Mucosa of descending colon (tissue), 3 donors: Measurements from ENCODE around the gene OLR1. TPM values are rescaled to one million over a fixed set of nuclear protein-coding genes. Genes with fewer than 3 reads are reported as not detected.

Experiments
- ATAC-seq: fragments of 200-7000 bp; cut with Tn5 transposase; one replicate; pipeline ENCODE4 v1.9.1; 2020; ENCODE audit warnings: mild to moderate bottlenecking, moderate library complexity
- DNase-seq, 3 donors: peaks; one replicate each; pipeline ENCODE4 v3.0.0-alpha.2; 2020
- H3K36me3 ChIP-seq: fragments of 200-600 bp; one replicate; pipeline ENCODE4 v1.8.0; 2021; ENCODE audit warnings: low read depth, mild to moderate bottlenecking
- H3K4me1 ChIP-seq: fragments of 200-600 bp; one replicate; pipeline ENCODE4 v1.8.0; 2021; ENCODE audit warnings: low read depth, mild to moderate bottlenecking
- H3K4me3 ChIP-seq: fragments of 200-600 bp; one replicate; pipeline ENCODE4 v1.8.0; 2021; ENCODE audit warnings: mild to moderate bottlenecking
- H3K9me3 ChIP-seq: fragments of 200-600 bp; one replicate; pipeline ENCODE4 v1.8.0; 2021; ENCODE audit warnings: mild to moderate bottlenecking
- CTCF ChIP-seq: fragments of 200-600 bp; IDR thresholded peaks from one replicate; pipeline ENCODE4 v1.8.0; 2022; ENCODE audit warnings: antibody characterized with exemption, mild to moderate bottlenecking
- intact Hi-C, 2 donors: fragments of 100-400 bp; cut with DNase I in 1 of 2; cut with micrococcal nuclease in 1 of 2; formaldehyde crosslinking; loops; one replicate each; pipeline versions ENCODE4 v1.11.0 to v1.11.1; 2022; cut with DNase I, micrococcal nuclease
- total RNA-seq, 3 donors: library from RNA; stranded (reverse); fragmentation: NEBNext Ultra II Directional in 2 of 3; extraction: Animal tissue kit (Norgen Biotek cat#: 25700) in 2 of 3; gene quantifications; one replicate each; pipeline versions ENCODE4 v1.2.1 to v1.2.4, GENCODE V29; 2021 to 2023
- donor health status: DM: no; HTN: no; CAD: no; lungs with moderate emphysema.
- donor health status: DM: no; HTN: no; CAD: no.
- donor health status: DM: no; HTN: yes; CAD: no.

The OLR1 gene
- total RNA-seq, 3 donors from 2014 or later: 0.63 TPM; not detected in 2

GRCh38 chr12:10175846-10176636 lies 4.1 kb upstream of the OLR1 start:
- TF ChIP-seq CTCF: no peak
- Histone ChIP-seq H3K36me3 (no peaks in the 10 kb centered on the region), H3K4me3 (no peak overlapping the region), H3K9me3 (no peaks in the 10 kb centered on the region), H3K4me1 (peaks cover 7% of the 10 kb centered on the region)
- DNase-seq (peak in 1 of 3 donors; percentile 54), ATAC-seq (peak; percentile 99)
- intact Hi-C loops: no loop called here

GRCh38 chr12:10174986-10175614 lies 3.2 kb upstream of the OLR1 start:
- ATAC-seq (no peak), DNase-seq (no peak)
- no peaks in the 10 kb centered on the region for H3K36me3 ChIP-seq
- peaks cover 7% of the 10 kb centered on the region for H3K4me1 ChIP-seq
- no peaks in the 10 kb centered on the region for H3K9me3 ChIP-seq
- no peak overlapping the region for H3K4me3 ChIP-seq
- no peak for TF ChIP-seq CTCF
- intact Hi-C loops: no loop called here

GRCh38 chr12:10170216-10170615 lies 1.7 kb downstream of the OLR1 start:
- no peaks in the 10 kb centered on the region for H3K9me3 ChIP-seq
- no peak for ATAC-seq
- no peaks in the 10 kb centered on the region for H3K36me3 ChIP-seq
- intact Hi-C loops: no loop called here
- H3K4me1 ChIP-seq: peaks cover 3% of the 10 kb centered on the region
- no peak for DNase-seq
- no peak for TF ChIP-seq CTCF
- H3K4me3 ChIP-seq: no peak overlapping the region

DNA sequence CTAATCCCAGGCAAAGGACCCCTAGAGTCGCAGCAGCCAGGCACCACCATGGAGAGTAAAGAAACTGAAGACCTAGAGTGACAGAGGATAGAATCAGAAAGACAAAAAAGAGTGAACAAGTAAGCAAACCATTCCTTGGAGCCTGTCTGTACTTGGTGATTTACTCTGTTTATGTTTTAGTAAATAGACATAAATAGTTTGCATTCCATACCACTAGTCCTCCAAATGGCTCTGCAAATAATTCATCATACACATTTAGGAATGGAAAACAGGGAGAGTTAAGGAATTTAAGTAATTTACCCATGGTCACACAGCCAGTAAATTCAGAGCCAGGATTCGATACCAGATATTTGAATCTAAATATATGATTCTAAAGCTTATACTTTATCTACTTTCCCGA lies 2.8 kb downstream of the OLR1 start:
- Histone ChIP-seq H3K9me3 (no peaks in the 10 kb centered on the region), H3K4me1 (no peaks in the 10 kb centered on the region), H3K4me3 (no peak overlapping the region), H3K36me3 (no peaks in the 10 kb centered on the region)
- no peak for TF ChIP-seq CTCF
- DNase-seq (no peak), ATAC-seq (no peak)
- intact Hi-C loops: no loop called here

DNA sequence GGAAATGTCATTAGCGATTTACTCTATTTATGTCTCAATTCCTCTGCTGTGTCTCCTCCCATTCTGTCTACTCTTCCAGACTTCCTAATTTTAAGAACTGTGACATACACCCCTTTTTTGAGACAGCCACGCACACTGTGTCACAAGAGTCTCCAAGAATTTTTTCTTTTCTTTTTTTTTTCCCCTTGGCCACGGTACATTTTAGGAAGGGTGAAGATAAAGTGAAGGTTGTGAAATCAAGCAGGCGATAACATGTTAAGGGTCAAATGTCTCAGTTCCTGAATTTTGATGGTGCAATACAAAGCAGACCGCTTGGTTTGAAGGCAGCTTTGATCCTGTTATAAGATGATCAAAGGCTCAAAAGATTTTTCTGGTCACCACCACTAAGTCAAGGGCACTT lies 4.3 kb downstream of the OLR1 start:
- Histone ChIP-seq H3K36me3 (no peaks in the 10 kb centered on the region), H3K4me3 (no peak overlapping the region), H3K4me1 (no peaks in the 10 kb centered on the region), H3K9me3 (no peaks in the 10 kb centered on the region)
- no peak for TF ChIP-seq CTCF
- DNase-seq: no peak
- no peak for ATAC-seq
- intact Hi-C loops: no loop called here
